Coronary artery (tissue), 2 donors: ENCODE measurements around the gene IPMK.

Experiments
- DNase-seq: peaks from one replicate; pipeline ENCODE4 v3.0.0-alpha.2; 2017; ENCODE audit warnings: low spot score
- H3K27ac ChIP-seq, 2 donors: fragments of 200-600 bp; sonication (generic); one replicate each; pipeline ENCODE4 v1.5.1; 2016 to 2019
- H3K4me3 ChIP-seq: fragments of 200-600 bp; sonication (generic); 2 replicates; pipeline ENCODE4 v1.5.1; 2016; ENCODE audit warnings: mild to moderate bottlenecking, moderate library complexity
- CTCF ChIP-seq: fragments of 200-600 bp; sonication (generic); IDR thresholded peaks from one replicate; pipeline ENCODE4 v1.5.1; 2019; ENCODE audit warnings: antibody characterized with exemption

Gene IPMK

GRCh38 chr10:58175990-58176900, 91.4 kb downstream of the IPMK start:
- Histone ChIP-seq H3K4me3 (no peak overlapping the region), H3K27ac (no peak overlapping the region)
- DNase-seq: no peak
- TF ChIP-seq CTCF: no peak

- DNase-seq: no peak
- TF ChIP-seq CTCF: no peak
- H3K27ac ChIP-seq: no peak overlapping the region
- H3K4me3 ChIP-seq: no peak overlapping the region
These were observed 92.9 kb downstream of the IPMK start for GRCh38 chr10:58174831-58175230.

- TF ChIP-seq CTCF: no peak
- Histone ChIP-seq H3K4me3 (no peak overlapping the region), H3K27ac (no peak overlapping the region)
- no peak for DNase-seq
These were observed 94.3 kb downstream of the IPMK start for GRCh38 chr10:58173391-58173790.

GRCh38 chr10:58171146-58171545, 96.5 kb downstream of the IPMK start:
- no peak for DNase-seq
- TF ChIP-seq CTCF: no peak
- no peak overlapping the region for H3K4me3 ChIP-seq
- no peak overlapping the region for H3K27ac ChIP-seq

- no peak overlapping the region for H3K4me3 ChIP-seq
- no peak for TF ChIP-seq CTCF
- no peak for DNase-seq
- H3K27ac ChIP-seq: no peak overlapping the region
These were observed 103.2 kb downstream of the IPMK start for GRCh38 chr10:58164517-58164916.

- DNase-seq: no peak
- Histone ChIP-seq H3K4me3 (no peak overlapping the region), H3K27ac (no peak overlapping the region)
- TF ChIP-seq CTCF: no peak
These were observed 108.9 kb downstream of the IPMK start for GRCh38 chr10:58158806-58159205.
